DND-41 (cell line): ENCODE results near the gene UPP1.

Source experiments
- ATAC-seq: fragments of 200-7000 bp; cut with Tn5 transposase; 3 replicates; pipeline ENCODE4 v1.9.1; 2021; ENCODE audit warnings: low read depth; ENCODE audit not compliant: insufficient read depth
- DNase-seq: peaks from one replicate; pipeline ENCODE4 v3.0.0-alpha.2; 2020
- H2AFZ ChIP-seq: 2 replicates; pipeline ENCODE4 v1.6.0; 2012; ENCODE audit warnings: low read depth, low read length
- H3K27ac ChIP-seq: 2 replicates; pipeline ENCODE4 v1.5.1; 2012; ENCODE audit warnings: low read length, inconsistent platforms
- H3K27me3 ChIP-seq: fragments of 200-600 bp; sonication (generic); 2 replicates; pipeline ENCODE4 v1.6.0; 2012; ENCODE audit warnings: low read length, mild to moderate bottlenecking, inconsistent platforms; ENCODE audit not compliant: insufficient read depth, poor library complexity
- H3K36me3 ChIP-seq: 2 replicates; pipeline ENCODE4 v1.5.1; 2012; ENCODE audit warnings: low read length, inconsistent platforms; ENCODE audit not compliant: insufficient read depth
- H3K4me1 ChIP-seq: 2 replicates; pipeline ENCODE4 v1.5.1; 2012; ENCODE audit warnings: mild to moderate bottlenecking, low read length; ENCODE audit not compliant: insufficient read depth
- H3K4me2 ChIP-seq: 2 replicates; pipeline ENCODE4 v1.6.0; 2012; ENCODE audit warnings: mild to moderate bottlenecking, moderate library complexity, low read length, inconsistent platforms; ENCODE audit not compliant: insufficient read depth
- H3K4me3 ChIP-seq, 2 experiments: fragments of 200-600 bp in 1 of 2; shearing (Covaris generic) in 1 of 2; 2 replicates each; pipeline ENCODE4 v1.5.1; 2012 to 2016; ENCODE audit warnings: inconsistent platforms in 2 of 2, low read length in 2 of 2, mild to moderate bottlenecking in 2 of 2, low read depth in 1 of 2, moderate library complexity in 1 of 2
- H3K79me2 ChIP-seq: 2 replicates; pipeline ENCODE4 v1.6.0; 2012; ENCODE audit warnings: low read length, inconsistent platforms; ENCODE audit not compliant: insufficient read depth
- H3K9ac ChIP-seq: 2 replicates; pipeline ENCODE4 v1.6.0; 2012; ENCODE audit warnings: low read depth, mild to moderate bottlenecking, inconsistent platforms, low read length, moderate library complexity
- H3K9me3 ChIP-seq: 2 replicates; pipeline ENCODE4 v1.5.1; 2012; ENCODE audit warnings: low read length, moderate library complexity, mild to moderate bottlenecking, inconsistent platforms; ENCODE audit not compliant: insufficient read depth, severe bottlenecking
- H4K20me1 ChIP-seq: 2 replicates; pipeline ENCODE4 v1.6.0; 2012; ENCODE audit warnings: low read length; ENCODE audit not compliant: insufficient read depth
- CTCF ChIP-seq: IDR thresholded peaks from 2 replicates; pipeline ENCODE4 v1.5.1; 2012; ENCODE audit warnings: borderline replicate concordance, low read length, moderate library complexity, mild to moderate bottlenecking; ENCODE audit not compliant: poor library complexity, severe bottlenecking; ENCODE audit errors: extremely low read depth
- EZH2 ChIP-seq: IDR thresholded peaks from 3 replicates; pipeline ENCODE4 v1.6.1; 2012; ENCODE audit warnings: borderline replicate concordance, low read depth, mild to moderate bottlenecking, moderate library complexity, low read length, inconsistent platforms; ENCODE audit not compliant: severe bottlenecking

The UPP1 gene

GRCh38 chr7:48091506-48092433 lies 2.7 kb downstream of the UPP1 start:
- Histone ChIP-seq H3K27ac (no peak overlapping the region), H3K79me2 (no peaks in the 10 kb centered on the region), H3K9ac (no peak overlapping the region), H2AFZ (no peak overlapping the region), H3K4me3 (no peak overlapping the region), H3K27me3 (no peaks in the 10 kb centered on the region), H3K36me3 (no peaks in the 10 kb centered on the region), H4K20me1 (no peaks in the 10 kb centered on the region), H3K4me2 (no peak overlapping the region), H3K4me1 (no peaks in the 10 kb centered on the region), H3K9me3 (peaks cover 6% of the 10 kb centered on the region)
- TF ChIP-seq CTCF = no peak
- DNase-seq (no peak), ATAC-seq (no peak)

GRCh38 chr7:48094861-48095293 lies 5.8 kb downstream of the UPP1 start:
- no peaks in the 10 kb centered on the region for H3K4me1 ChIP-seq
- H3K36me3 ChIP-seq = no peaks in the 10 kb centered on the region
- ATAC-seq (no peak), DNase-seq (no peak)
- H3K9ac ChIP-seq = no peak overlapping the region
- TF ChIP-seq EZH2 = no peak
- no peak for TF ChIP-seq CTCF
- H3K79me2 ChIP-seq = no peaks in the 10 kb centered on the region
- H4K20me1 ChIP-seq = no peaks in the 10 kb centered on the region; the same call in 1 of the 2 replicates
- H3K9me3 ChIP-seq = no peaks in the 10 kb centered on the region
- H3K27me3 ChIP-seq = no peaks in the 10 kb centered on the region
- no peak overlapping the region for H3K27ac ChIP-seq
- H3K4me2 ChIP-seq = no peak overlapping the region
- no peak overlapping the region for H2AFZ ChIP-seq
- H3K4me3 ChIP-seq = no peak overlapping the region

GRCh38 chr7:48096273-48096672 lies 7.2 kb downstream of the UPP1 start:
- no peak overlapping the region for H3K4me2 ChIP-seq
- H2AFZ ChIP-seq = no peak overlapping the region
- ATAC-seq (no peak), DNase-seq (no peak)
- no peak overlapping the region for H3K9ac ChIP-seq
- no peak for TF ChIP-seq EZH2
- TF ChIP-seq CTCF = no peak
- no peaks in the 10 kb centered on the region; the same call in 1 of the 2 replicates for H4K20me1 ChIP-seq
- H3K27me3 ChIP-seq = no peaks in the 10 kb centered on the region
- H3K27ac ChIP-seq = no peak overlapping the region
- no peak overlapping the region for H3K4me3 ChIP-seq
- no peaks in the 10 kb centered on the region for H3K9me3 ChIP-seq
- H3K79me2 ChIP-seq = no peaks in the 10 kb centered on the region
- H3K36me3 ChIP-seq = no peaks in the 10 kb centered on the region
- no peaks in the 10 kb centered on the region for H3K4me1 ChIP-seq
